Effector memory CD4-positive, alpha-beta T cell (primary cell): ENCODE data around the gene VAT1L.

ENCODE experiments used
- DNase-seq, 3 donors: peaks; one replicate each; pipeline ENCODE4 v3.0.0-alpha.2; 2020
- H3K27ac ChIP-seq: 2 replicates; pipeline ENCODE4 v1.7.0; 2013; ENCODE audit warnings: mild to moderate bottlenecking, low read length, moderate library complexity; ENCODE audit not compliant: insufficient read depth, poor library complexity, severe bottlenecking
- H3K27me3 ChIP-seq: replicated peaks from 2 replicates; pipeline ENCODE4 v1.7.0; 2013; ENCODE audit warnings: mild to moderate bottlenecking, low read length; ENCODE audit not compliant: insufficient read depth, control insufficient read depth, poor library complexity, severe bottlenecking
- H3K36me3 ChIP-seq: 2 replicates; pipeline ENCODE4 v1.7.0; 2013; ENCODE audit warnings: mild to moderate bottlenecking, low read length, moderate library complexity; ENCODE audit not compliant: control insufficient read depth, insufficient read depth
- H3K4me1 ChIP-seq: 2 replicates; pipeline ENCODE4 v1.7.0; 2013; ENCODE audit warnings: low read length, mild to moderate bottlenecking; ENCODE audit not compliant: control insufficient read depth, insufficient read depth, poor library complexity, severe bottlenecking
- H3K4me3 ChIP-seq: 2 replicates; pipeline ENCODE4 v1.7.0; 2013; ENCODE audit warnings: low read length, low read depth, mild to moderate bottlenecking; ENCODE audit not compliant: insufficient read depth, poor library complexity, severe bottlenecking
- H3K9me3 ChIP-seq: 2 replicates; pipeline ENCODE4 v1.7.0; 2013; ENCODE audit warnings: mild to moderate bottlenecking, low read length, moderate library complexity; ENCODE audit not compliant: control insufficient read depth

VAT1L gene

DNA sequence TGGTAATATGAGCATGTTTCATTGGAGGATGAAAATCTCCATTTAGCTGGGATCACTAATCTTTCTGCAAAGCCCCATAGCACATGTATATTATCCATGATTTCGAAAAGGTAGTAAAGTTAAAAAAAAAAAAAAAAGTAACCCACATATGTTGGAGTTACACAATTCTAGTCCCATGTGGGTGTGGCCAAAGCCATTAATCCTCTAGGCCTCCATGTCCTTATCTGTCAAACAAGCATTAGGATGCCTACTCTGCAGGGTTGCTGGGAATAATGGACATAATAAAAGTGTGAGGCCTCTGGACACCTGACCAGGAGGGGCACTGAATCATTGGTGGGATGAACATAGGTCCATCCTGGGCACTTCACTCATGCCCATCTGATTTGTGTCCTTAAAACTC lies 29.2 kb upstream of the VAT1L start:
- Histone ChIP-seq H3K9me3 (no peaks in the 10 kb centered on the region), H3K27ac (no peak overlapping the region), H3K4me3 (no peak overlapping the region), H3K36me3 (no peaks in the 10 kb centered on the region), H3K27me3 (no peaks in the 10 kb centered on the region), H3K4me1 (no peaks in the 10 kb centered on the region)
- no peak for DNase-seq

DNA sequence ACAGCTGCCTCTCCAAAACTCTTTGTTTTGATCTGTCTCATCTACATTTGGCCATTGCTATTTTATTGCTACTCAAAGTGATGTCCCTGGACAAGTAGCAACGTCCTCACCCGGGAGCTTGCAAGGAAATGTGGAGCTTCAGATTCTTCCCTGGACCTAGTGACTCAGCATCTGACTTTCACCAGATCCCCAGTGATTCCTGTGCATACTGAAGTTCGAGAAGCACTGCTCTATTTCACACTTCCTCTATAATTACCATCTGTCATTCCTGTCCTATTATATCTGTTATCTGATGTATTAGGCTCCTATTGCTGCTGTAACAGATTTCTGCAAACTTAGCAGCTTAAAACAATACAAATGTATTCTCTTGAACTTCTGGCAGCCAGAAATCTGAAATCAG lies 28.5 kb upstream of the VAT1L start:
- no peaks in the 10 kb centered on the region for H3K9me3 ChIP-seq
- no peaks in the 10 kb centered on the region for H3K4me1 ChIP-seq
- H3K27ac ChIP-seq, result no peak overlapping the region
- DNase-seq, result no peak
- H3K4me3 ChIP-seq, result no peak overlapping the region
- H3K36me3 ChIP-seq, result no peaks in the 10 kb centered on the region
- no peaks in the 10 kb centered on the region for H3K27me3 ChIP-seq

GRCh38 chr16:77760800-77761199 lies 27.6 kb upstream of the VAT1L start:
- H3K27ac ChIP-seq, result no peak overlapping the region
- no peak for DNase-seq
- no peaks in the 10 kb centered on the region for H3K9me3 ChIP-seq
- no peaks in the 10 kb centered on the region for H3K36me3 ChIP-seq
- H3K4me3 ChIP-seq, result no peak overlapping the region
- no peaks in the 10 kb centered on the region for H3K27me3 ChIP-seq
- H3K4me1 ChIP-seq, result no peaks in the 10 kb centered on the region

DNA sequence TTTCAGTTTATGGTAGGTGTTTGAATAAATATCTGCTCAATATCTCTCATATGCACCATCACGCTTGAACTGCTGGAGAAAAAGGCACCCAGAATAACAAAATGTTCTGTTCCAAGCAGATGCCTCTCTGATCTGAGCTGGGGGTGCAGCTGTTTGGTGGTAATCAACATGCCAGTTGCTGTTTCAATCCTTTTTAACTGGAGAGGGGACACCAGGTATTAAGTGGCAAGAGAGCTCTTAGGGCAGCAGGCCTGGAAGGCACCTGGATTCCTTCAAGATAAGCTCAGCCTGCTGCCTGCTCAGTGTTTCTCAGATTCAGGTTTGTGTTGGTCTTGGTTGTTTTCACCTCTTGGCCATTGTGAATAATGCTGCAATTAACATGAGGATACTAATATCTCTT lies 27.2 kb upstream of the VAT1L start:
- Histone ChIP-seq H3K27me3 (no peaks in the 10 kb centered on the region), H3K9me3 (no peaks in the 10 kb centered on the region), H3K4me3 (no peak overlapping the region), H3K36me3 (no peaks in the 10 kb centered on the region), H3K27ac (no peak overlapping the region), H3K4me1 (no peaks in the 10 kb centered on the region)
- no peak for DNase-seq

DNA sequence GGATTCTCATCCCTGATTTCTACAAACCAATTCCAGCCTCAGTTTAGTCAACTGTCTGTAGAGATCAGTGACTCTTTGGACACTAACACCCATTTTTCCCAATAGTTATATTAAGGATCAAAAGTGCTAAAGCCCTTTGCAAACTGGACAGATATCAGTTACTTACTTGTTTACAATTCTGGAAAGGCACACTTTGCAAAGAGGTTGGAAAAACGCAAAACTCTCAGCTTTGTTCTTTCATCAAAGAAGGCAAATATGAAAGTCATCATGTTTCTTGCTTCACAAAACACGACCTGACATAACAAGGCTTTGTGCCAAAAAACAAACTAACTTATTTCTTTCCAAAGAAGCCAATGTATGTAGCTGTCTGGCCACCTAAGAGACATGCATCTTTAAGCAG lies 26.1 kb upstream of the VAT1L start:
- no peaks in the 10 kb centered on the region for H3K9me3 ChIP-seq
- no peak for DNase-seq
- no peaks in the 10 kb centered on the region for H3K36me3 ChIP-seq
- H3K27ac ChIP-seq, result no peak overlapping the region
- H3K4me1 ChIP-seq, result no peaks in the 10 kb centered on the region
- H3K4me3 ChIP-seq, result no peak overlapping the region
- H3K27me3 ChIP-seq, result no peaks in the 10 kb centered on the region

DNA sequence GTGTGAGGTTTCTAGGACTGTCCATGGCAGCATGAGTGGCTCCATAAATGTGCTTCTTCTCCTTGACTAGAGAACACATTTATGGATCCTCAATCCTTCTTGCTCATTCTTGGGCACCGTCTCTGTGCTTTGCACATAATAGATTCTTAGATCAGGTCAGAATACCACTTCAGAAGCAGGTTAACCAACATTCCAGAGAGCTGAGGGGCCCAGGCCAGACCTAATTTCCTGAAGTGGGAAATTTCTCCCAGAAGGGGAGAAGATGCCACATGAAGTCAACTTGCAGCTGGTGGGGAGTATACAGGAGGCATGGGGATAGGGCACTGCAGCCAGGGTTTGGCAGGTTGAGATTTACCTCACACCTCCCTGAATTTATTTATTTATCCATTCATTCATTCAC lies 24.4 kb upstream of the VAT1L start:
- Histone ChIP-seq H3K9me3 (no peaks in the 10 kb centered on the region), H3K27ac (no peak overlapping the region), H3K4me1 (no peaks in the 10 kb centered on the region), H3K27me3 (no peaks in the 10 kb centered on the region), H3K4me3 (no peak overlapping the region), H3K36me3 (no peaks in the 10 kb centered on the region)
- no peak for DNase-seq

GRCh38 chr16:77767211-77767610 lies 21.2 kb upstream of the VAT1L start:
- Histone ChIP-seq H3K4me3 (no peak overlapping the region), H3K9me3 (no peaks in the 10 kb centered on the region), H3K27me3 (no peaks in the 10 kb centered on the region), H3K4me1 (no peaks in the 10 kb centered on the region), H3K27ac (no peak overlapping the region), H3K36me3 (no peaks in the 10 kb centered on the region)
- DNase-seq, result no peak

DNA sequence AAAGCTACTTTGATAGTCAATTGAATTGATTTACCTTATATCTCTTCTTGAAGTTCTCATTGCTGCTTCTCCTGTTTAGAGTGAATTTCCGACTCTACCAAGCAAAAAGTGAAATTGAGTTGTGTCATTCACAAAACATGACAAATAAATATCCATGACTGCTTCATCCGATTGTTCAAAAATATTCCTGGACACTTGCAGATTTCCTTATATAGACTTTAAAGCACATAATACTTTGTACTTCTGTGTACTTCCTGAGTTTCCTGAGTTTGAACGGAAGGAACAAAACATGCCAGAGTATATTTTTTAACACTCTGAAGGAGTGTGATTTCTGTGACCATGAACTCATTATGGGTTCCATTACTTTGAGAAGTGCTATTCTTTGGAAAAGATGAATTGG lies 20.5 kb upstream of the VAT1L start:
- Histone ChIP-seq H3K9me3 (no peaks in the 10 kb centered on the region), H3K27ac (no peak overlapping the region), H3K4me1 (no peaks in the 10 kb centered on the region), H3K4me3 (no peak overlapping the region), H3K36me3 (no peaks in the 10 kb centered on the region), H3K27me3 (no peaks in the 10 kb centered on the region)
- DNase-seq, result no peak

GRCh38 chr16:77775911-77776909 lies 12.2 kb upstream of the VAT1L start:
- DNase-seq, result no peak
- Histone ChIP-seq H3K4me1 (no peaks in the 10 kb centered on the region), H3K9me3 (no peaks in the 10 kb centered on the region), H3K27me3 (no peaks in the 10 kb centered on the region), H3K36me3 (no peaks in the 10 kb centered on the region), H3K4me3 (no peak overlapping the region), H3K27ac (no peak overlapping the region)

DNA sequence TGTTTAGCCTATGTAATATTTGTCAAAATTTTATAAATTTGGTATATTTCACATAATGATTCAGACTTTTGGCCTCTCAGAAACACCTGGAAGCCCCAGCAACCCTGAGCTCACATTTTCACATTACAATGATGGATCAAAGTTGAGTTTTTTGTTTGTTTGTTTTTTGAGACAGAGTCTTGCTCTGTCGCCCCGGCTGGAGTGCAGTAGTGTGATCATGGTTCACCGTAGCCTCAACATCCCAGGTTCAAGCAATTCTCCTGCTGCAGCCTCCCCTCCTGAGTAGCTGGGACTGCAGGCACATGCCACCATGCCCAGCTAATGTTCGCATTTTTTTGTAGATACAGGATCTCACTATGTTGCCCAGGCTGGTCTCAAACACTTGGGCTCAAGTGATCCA lies 10.6 kb upstream of the VAT1L start:
- no peaks in the 10 kb centered on the region for H3K36me3 ChIP-seq
- no peaks in the 10 kb centered on the region for H3K4me1 ChIP-seq
- H3K27me3 ChIP-seq, result no peaks in the 10 kb centered on the region
- H3K4me3 ChIP-seq, result no peak overlapping the region
- no peak for DNase-seq
- no peak overlapping the region for H3K27ac ChIP-seq
- no peaks in the 10 kb centered on the region for H3K9me3 ChIP-seq
